K562 treated with DMSO at 1 percent for 24 hours (cell line): ENCODE measurements around the gene BHMT2. TPM values are rescaled to one million over a fixed set of nuclear protein-coding genes. Genes with fewer than 3 reads are reported as not detected.

Experiments used
- total RNA-seq: library from RNA; unstranded; fragments of 300-600 nt; gene quantifications from 2 replicates; pipeline ENCODE4 v1.2.3, GENCODE V29; 2022; ENCODE audit warnings: low read depth; ENCODE audit not compliant: insufficient read depth

The BHMT2 gene
- total RNA-seq = not detected in 2 replicates

GRCh38 chr5:79069488-79070349 lies at the start of gene BHMT2, which contains the start of gene DMGDH:
BHMT2 (plus strand) TSS chr5:79069767; CDS start chr5:79069783, 16 bp downstream.
DMGDH (minus strand) TSS chr5:79069674; CDS start chr5:79069620, 54 bp downstream.

GRCh38 chr5:79111387-79111959 lies 41.9 kb downstream of the BHMT2 start, which contains the start of gene BHMT:
BHMT (plus strand) TSS chr5:79111809; CDS start chr5:79111886, 77 bp downstream.

Other genes starting within 250 kb of the BHMT2 start
- 7.2 and 7.5 TPM in 2 replicates for gene ARSB, start 84.5 kb upstream of the BHMT2 start, total RNA-seq
- gene DMGDH, start 93 bp upstream of the BHMT2 start, total RNA-seq = not detected in 2 replicates
- gene BHMT, start 42.0 kb downstream of the BHMT2 start, total RNA-seq = not detected in 2 replicates
- gene JMY, start 166.4 kb downstream of the BHMT2 start, total RNA-seq = 2.7 and 2.8 TPM in 2 replicates